ENCODE measurements around the gene KRT81.

GRCh38 chr12:52334185-52334584 lies 42.9 kb upstream of the KRT81 start:
- TF ChIP-seq POLR2A (IDR thresholded peaks at IDR 0.05; ENCODE audit: extremely low read depth, insufficient read length): no peak
- no peak for TF ChIP-seq CTCF (IDR thresholded peaks at IDR 0.05; ENCODE audit: low read depth, low read length)
- TF ChIP-seq MYC (IDR thresholded peaks at IDR 0.05; ENCODE audit: low read depth, low read length): no peak
- TF ChIP-seq MAX (IDR thresholded peaks at IDR 0.05; ENCODE audit: low read depth, low read length): no peak

All from NB4 (cell line).